HepG2 (cell line): ENCODE measurements around the gene GJC1. TPM values are rescaled to one million over a fixed set of nuclear protein-coding genes. Genes with fewer than 3 reads are reported as not detected.

Experiments
- CENPX ChIP-seq: sonication (generic); formaldehyde crosslinking; IDR thresholded peaks from 2 replicates; pipeline ENCODE4 v1.9.0; 2021; ENCODE audit warnings: mild to moderate bottlenecking, missing genetic modification reagents, moderate library complexity
- CHD4 ChIP-seq: fragments of 200-600 bp; sonication (generic); IDR thresholded peaks from 2 replicates; pipeline ENCODE4 v1.7.0; 2017; ENCODE audit warnings: mild to moderate bottlenecking, low read length, borderline replicate concordance
- CSRNP1 ChIP-seq: sonication (generic); formaldehyde crosslinking; IDR thresholded peaks from 2 replicates; pipeline ENCODE4 v1.8.1; 2023; ENCODE audit warnings: mild to moderate bottlenecking, missing genetic modification reagents
- DPF2 ChIP-seq: sonication (generic); formaldehyde crosslinking; IDR thresholded peaks from 2 replicates; pipeline ENCODE4 v1.4.0; 2020; ENCODE audit warnings: mild to moderate bottlenecking, low read depth, missing genetic modification reagents, borderline replicate concordance
- HDAC1 ChIP-seq: sonication (generic); formaldehyde crosslinking; IDR thresholded peaks from 2 replicates; pipeline ENCODE4 v1.5.1; 2020; ENCODE audit warnings: mild to moderate bottlenecking, missing genetic modification reagents
- KLF9 ChIP-seq: IDR thresholded peaks from 2 replicates; pipeline ENCODE4 v1.6.1; 2016; ENCODE audit warnings: low read depth
- KMT2A ChIP-seq: sonication (generic); formaldehyde crosslinking; IDR thresholded peaks from 2 replicates; pipeline ENCODE4 v1.4.0; 2020; ENCODE audit warnings: missing genetic modification reagents
- NFIB ChIP-seq: sonication (generic); formaldehyde crosslinking; IDR thresholded peaks from 2 replicates; pipeline ENCODE4 v1.9.0; 2021; ENCODE audit warnings: missing genetic modification reagents, mild to moderate bottlenecking, borderline replicate concordance
- PAXIP1 ChIP-seq: sonication (generic); formaldehyde crosslinking; conservative IDR thresholded peaks from 2 replicates; pipeline ENCODE4 v1.4.0; 2020; ENCODE audit warnings: mild to moderate bottlenecking, missing genetic modification reagents, moderate library complexity
- POLR2AphosphoS2 ChIP-seq: IDR thresholded peaks from 2 replicates; pipeline ENCODE4 v1.6.1; 2011; ENCODE audit warnings: low read depth, low read length, improper control_type of control experiment
- RNF2 ChIP-seq: fragments of 450-650 bp; conservative IDR thresholded peaks from 2 replicates; pipeline ENCODE4 v1.6.1; 2016; ENCODE audit warnings: low read depth
- SKI ChIP-seq: fragments of 450-650 bp; IDR thresholded peaks from one replicate; pipeline ENCODE4 v1.6.1; 2018; ENCODE audit warnings: mild to moderate bottlenecking; ENCODE audit not compliant: partially characterized antibody
- SUZ12 ChIP-seq: fragments of 150-350 bp; IDR thresholded peaks from 2 replicates; pipeline ENCODE4 v1.6.1; 2014; ENCODE audit warnings: low read depth, low read length
- THAP8 ChIP-seq: sonication (generic); formaldehyde crosslinking; IDR thresholded peaks from 2 replicates; pipeline ENCODE4 v1.5.1; 2020; ENCODE audit warnings: missing genetic modification reagents, mild to moderate bottlenecking, borderline replicate concordance
- TSC22D2 ChIP-seq: sonication (generic); formaldehyde crosslinking; IDR thresholded peaks from 2 replicates; pipeline ENCODE4 v1.5.1; 2020; ENCODE audit warnings: missing genetic modification reagents, mild to moderate bottlenecking, borderline replicate concordance
- XBP1 ChIP-seq: sonication (generic); formaldehyde crosslinking; IDR thresholded peaks from 2 replicates; pipeline ENCODE4 v1.5.0; 2020; ENCODE audit warnings: missing genetic modification reagents
- ZBTB7B ChIP-seq: sonication (generic); formaldehyde crosslinking; IDR thresholded peaks from 2 replicates; pipeline ENCODE4 v1.4.0; 2020; ENCODE audit warnings: missing genetic modification reagents
- ZMAT3 ChIP-seq: sonication (generic); formaldehyde crosslinking; conservative IDR thresholded peaks from 2 replicates; pipeline ENCODE4 v1.7.0; 2021; ENCODE audit warnings: missing genetic modification reagents
- ZNF180 ChIP-seq: sonication (generic); formaldehyde crosslinking; IDR thresholded peaks from 2 replicates; pipeline ENCODE4 v1.4.0; 2020; ENCODE audit warnings: low read depth, missing genetic modification reagents, borderline replicate concordance
- ZNF207 ChIP-seq: fragments of 450-650 bp; IDR thresholded peaks from 2 replicates; pipeline ENCODE4 v1.6.1; 2016; ENCODE audit warnings: antibody characterized with exemption, borderline replicate concordance
- ZNF350 ChIP-seq: sonication (generic); formaldehyde crosslinking; IDR thresholded peaks from 2 replicates; pipeline ENCODE4 v1.4.0; 2020; ENCODE audit warnings: mild to moderate bottlenecking, low read depth, missing genetic modification reagents, borderline replicate concordance
- ZNF501 ChIP-seq: sonication (generic); formaldehyde crosslinking; IDR thresholded peaks from 2 replicates; pipeline ENCODE4 v1.5.1; 2020; ENCODE audit warnings: mild to moderate bottlenecking, moderate library complexity, missing genetic modification reagents
- ZNF556 ChIP-seq: sonication (generic); formaldehyde crosslinking; IDR thresholded peaks from 2 replicates; pipeline ENCODE4 v1.4.0; 2020; ENCODE audit warnings: mild to moderate bottlenecking, missing genetic modification reagents, borderline replicate concordance
- ZNF652 ChIP-seq: IDR thresholded peaks from 2 replicates; pipeline ENCODE4 v1.6.1; 2016; ENCODE audit warnings: low read depth, borderline replicate concordance
- ZNF703 ChIP-seq: sonication (generic); formaldehyde crosslinking; IDR thresholded peaks from 2 replicates; pipeline ENCODE4 v1.5.1; 2020; ENCODE audit warnings: missing genetic modification reagents, mild to moderate bottlenecking, moderate library complexity, borderline replicate concordance
- ZNF83 ChIP-seq: sonication (generic); formaldehyde crosslinking; IDR thresholded peaks from 2 replicates; pipeline ENCODE4 v1.4.0; 2020; ENCODE audit warnings: missing genetic modification reagents, mild to moderate bottlenecking, borderline replicate concordance
- polyA plus RNA-seq, 8 experiments: library from polyadenylated mRNA; depleted of rRNA in 3 of 8; stranded (reverse) in 7 of 8; unstranded in 1 of 8; fragments of >200 nt; fragmentation: Illumina TruSeq in 4 of 8; extraction: Trizol in 4 of 8; gene quantifications; 2 replicates each; pipeline versions ENCODE4 v1.2.1 to v1.2.3, GENCODE V29; 2011 to 2016; ENCODE audit warnings: low read depth in 4 of 8, missing spikeins in 1 of 8, mixed read lengths in 1 of 8; ENCODE audit not compliant: insufficient read depth in 1 of 8
- total RNA-seq, 5 experiments: library from RNA; depleted of rRNA; stranded (reverse); fragments of >200 nt; fragmentation: Illumina TruSeq; extraction: Trizol; gene quantifications; 2 replicates each; pipeline ENCODE4 v1.2.3, GENCODE V29; 2016; ENCODE audit warnings: low read depth in 1 of 5

The GJC1 gene
- total and polyA plus RNA-seq, 2 of the 13 experiments (the other 11 are each of a cell fraction or from before 2014, with no cell fraction given) = 1.7 TPM

GRCh38 chr17:44829523-44830358, at the start of gene GJC1 (continued):
- TF ChIP-seq ZNF83 (CRISPR knock-in tag) (no peak), ZBTB7B (0 out of 2 replicates have a peak, but pooled peaks have one; percentile 20), SKI (no peak), SUZ12 (no peak), THAP8 (no peak), ZNF180 (no peak), CENPX (CRISPR knock-in tag) (no peak), ZNF350 (CRISPR knock-in tag) (no peak), PAXIP1 (no peak), ZNF703 (CRISPR knock-in tag) (no peak), XBP1 (CRISPR knock-in tag) (no peak), KLF9 (CRISPR knock-in tag) (no peak), NFIB (CRISPR knock-in tag) (no peak), DPF2 (CRISPR knock-in tag) (no peak), ZNF207 (no peak), HDAC1 (CRISPR knock-in tag) (no peak), CSRNP1 (CRISPR knock-in tag) (no peak), ZNF556 (CRISPR knock-in tag) (no peak), KMT2A (CRISPR knock-in tag) (no peak), TSC22D2 (CRISPR knock-in tag) (no peak), ZMAT3 (CRISPR knock-in tag) (no peak), POLR2AphosphoS2 (no peak), CHD4 (no peak), ZNF501 (CRISPR knock-in tag) (no peak), RNF2 (0 out of 2 replicates have a peak, but pooled peaks have one; percentile 40), ZNF652 (CRISPR knock-in tag) (no peak)
